GM13976 (cell line): ENCODE results near the gene TTF1.

Experiments
- DNase-seq: peaks from one replicate; pipeline ENCODE4 v3.0.0; 2012; ENCODE audit warnings: low spot score
- CTCF ChIP-seq: IDR thresholded peaks from 2 replicates; pipeline ENCODE4 v1.5.1; 2012; ENCODE audit warnings: borderline replicate concordance, mild to moderate bottlenecking; ENCODE audit not compliant: insufficient read depth; ENCODE audit errors: extremely low read depth, missing control alignments, control extremely low read depth
- in situ Hi-C: fragments of 300-500 bp; cut with MboI; formaldehyde crosslinking; loops from one replicate; pipeline ENCODE4 v1.12.0; 2022; ENCODE audit warnings: low sequenced_read_pairs, mixed read lengths, inconsistent platforms; ENCODE audit not compliant: unreplicated experiment

Gene TTF1

GRCh38 chr9:132334364-132334763 is 72.3 kb downstream of the TTF1 start:
- no peak for DNase-seq
- in situ Hi-C loops = no loop called here
- TF ChIP-seq CTCF = no peak

- DNase-seq = no peak
- in situ Hi-C loops = no loop called here
- no peak for TF ChIP-seq CTCF
Observed at GRCh38 chr9:132333556-132333955, 73.1 kb downstream of the TTF1 start.

- no peak for DNase-seq
- in situ Hi-C loops = no loop called here
- TF ChIP-seq CTCF = no peak
Observed at GRCh38 chr9:132328580-132328979, 78.1 kb downstream of the TTF1 start.

GRCh38 chr9:132327537-132327936 is 79.1 kb downstream of the TTF1 start:
- DNase-seq = no peak
- TF ChIP-seq CTCF = no peak
- in situ Hi-C loops = no loop called here
